Caki2 (cell line): ENCODE results near the gene LYST. TPM values are rescaled to one million over a fixed set of nuclear protein-coding genes. Genes with fewer than 3 reads are reported as not detected.

Source experiments
- DNase-seq: peaks from one replicate; pipeline ENCODE4 v3.0.0-alpha.2; 2015; ENCODE audit warnings: low read depth
- in situ Hi-C: cut with HindIII; loops from 2 replicates; pipeline ENCODE4 v1.10.0; 2016; ENCODE audit warnings: low sequenced_read_pairs, low pct_unique_long_range_greater_than_20kb, mixed read lengths
- total RNA-seq: library from RNA; depleted of rRNA; stranded (reverse); fragments of >200 nt; shearing (Covaris generic); gene quantifications from 2 replicates; pipeline ENCODE4 v1.2.3, GENCODE V29; 2014; ENCODE audit warnings: low replicate concordance

Gene LYST
- total RNA-seq, 1 experiment from 2014 or later, result 11.7 TPM

- DNase-seq, result no peak
- in situ Hi-C loops, result no loop called here
Measured at GRCh38 chr1:235892734-235893413, 26.2 kb upstream of the LYST start.

GRCh38 chr1:235892202-235892601 lies 25.5 kb upstream of the LYST start:
- no peak for DNase-seq
- in situ Hi-C loops, result no loop called here

GRCh38 chr1:235888119-235888643 lies 21.5 kb upstream of the LYST start:
- DNase-seq, result no peak
- in situ Hi-C loops, result no loop called here

GRCh38 chr1:235887676-235888075 lies 21.0 kb upstream of the LYST start:
- no peak for DNase-seq
- in situ Hi-C loops, result no loop called here

- in situ Hi-C loops, result no loop called here
- no peak for DNase-seq
Measured at GRCh38 chr1:235885655-235886262, 19.1 kb upstream of the LYST start.

GRCh38 chr1:235883261-235883927 lies 16.7 kb upstream of the LYST start:
- DNase-seq, result peak; percentile 90
- in situ Hi-C loops, result no loop called here

- peak; percentile 27 for DNase-seq
- in situ Hi-C loops, result no loop called here
Measured at GRCh38 chr1:235882816-235883215, 16.1 kb upstream of the LYST start.

- in situ Hi-C loops, result no loop called here
- DNase-seq, result no peak
Measured at GRCh38 chr1:235881930-235882700, 15.4 kb upstream of the LYST start.

- no peak for DNase-seq
- in situ Hi-C loops, result no loop called here
Measured at GRCh38 chr1:235878082-235878811, 11.5 kb upstream of the LYST start.

GRCh38 chr1:235876402-235876841 lies 9.7 kb upstream of the LYST start:
- DNase-seq, result no peak
- in situ Hi-C loops, result no loop called here

- in situ Hi-C loops, result no loop called here
- no peak for DNase-seq
Measured at GRCh38 chr1:235875036-235875597, 8.4 kb upstream of the LYST start.

- in situ Hi-C loops, result no loop called here
- no peak for DNase-seq
Measured at GRCh38 chr1:235874261-235874660, 7.6 kb upstream of the LYST start.

GRCh38 chr1:235873571-235873970 lies 6.9 kb upstream of the LYST start:
- no peak for DNase-seq
- in situ Hi-C loops, result no loop called here

GRCh38 chr1:235873045-235873444 lies 6.3 kb upstream of the LYST start:
- in situ Hi-C loops, result no loop called here
- DNase-seq, result no peak

- in situ Hi-C loops, result no loop called here
- DNase-seq, result no peak
Measured at GRCh38 chr1:235872270-235872669, 5.6 kb upstream of the LYST start.

GRCh38 chr1:235867903-235868469 lies 1.3 kb upstream of the LYST start:
- in situ Hi-C loops, result no loop called here
- no peak for DNase-seq
